ENCODE measurements around the gene RAPGEF4.

The RAPGEF4 gene

DNA sequence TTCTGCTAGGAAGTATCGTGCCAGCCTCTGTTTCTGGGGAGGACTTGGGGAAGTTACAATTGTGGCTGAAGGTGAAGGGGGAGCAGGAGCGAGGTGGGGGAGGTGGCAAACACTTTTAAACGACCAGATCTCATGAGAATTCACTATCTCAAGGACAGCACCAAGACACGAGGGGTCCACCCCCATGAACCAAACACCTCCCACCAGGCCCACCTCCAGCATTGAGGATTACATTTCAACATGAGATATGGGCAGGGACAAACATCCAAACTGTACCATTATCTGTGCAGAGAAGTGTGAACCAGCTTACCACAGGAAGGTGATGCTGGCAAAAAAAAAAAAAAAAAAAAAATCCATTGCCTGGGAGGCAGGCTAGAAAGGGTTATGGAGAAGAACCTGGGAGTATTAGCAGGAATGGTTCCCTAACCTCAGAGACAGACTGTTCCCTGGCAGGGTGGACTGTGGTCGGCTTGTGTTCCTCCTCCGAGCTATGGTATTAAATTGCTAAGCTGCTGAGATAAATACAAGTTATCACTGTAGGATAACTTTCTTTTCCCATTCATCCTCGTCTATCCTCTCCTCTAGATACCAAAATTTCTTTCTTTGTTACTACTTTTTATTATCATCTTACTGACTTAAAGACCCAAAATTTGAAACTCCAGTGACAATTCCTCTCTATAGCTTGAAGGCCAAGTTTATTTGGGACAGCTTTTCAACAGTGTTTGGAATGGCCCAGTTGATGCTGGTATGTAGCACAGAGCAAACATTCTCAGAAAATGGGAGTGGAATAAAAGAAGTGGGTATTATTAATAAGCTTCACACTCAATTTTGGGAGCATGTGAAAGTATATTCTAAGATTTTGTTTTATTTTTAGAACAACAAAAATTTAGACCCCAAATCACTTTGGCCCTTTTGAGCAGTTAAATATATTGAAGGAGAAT, 266.3 kb downstream of the RAPGEF4 start:
- Mint-ChIP-seq H3K4me1 (ENCODE audit: low read depth) (no peaks in the 10 kb centered on the region), H3K27me3 (ENCODE audit: low read depth) (peaks cover 10% of the 10 kb centered on the region), H3K36me3 (ENCODE audit: low read depth) (no peaks in the 10 kb centered on the region), H3K27ac (no peak overlapping the region), H3K9me3 (no peaks in the 10 kb centered on the region), H3K4me3 (no peak overlapping the region)

DNA sequence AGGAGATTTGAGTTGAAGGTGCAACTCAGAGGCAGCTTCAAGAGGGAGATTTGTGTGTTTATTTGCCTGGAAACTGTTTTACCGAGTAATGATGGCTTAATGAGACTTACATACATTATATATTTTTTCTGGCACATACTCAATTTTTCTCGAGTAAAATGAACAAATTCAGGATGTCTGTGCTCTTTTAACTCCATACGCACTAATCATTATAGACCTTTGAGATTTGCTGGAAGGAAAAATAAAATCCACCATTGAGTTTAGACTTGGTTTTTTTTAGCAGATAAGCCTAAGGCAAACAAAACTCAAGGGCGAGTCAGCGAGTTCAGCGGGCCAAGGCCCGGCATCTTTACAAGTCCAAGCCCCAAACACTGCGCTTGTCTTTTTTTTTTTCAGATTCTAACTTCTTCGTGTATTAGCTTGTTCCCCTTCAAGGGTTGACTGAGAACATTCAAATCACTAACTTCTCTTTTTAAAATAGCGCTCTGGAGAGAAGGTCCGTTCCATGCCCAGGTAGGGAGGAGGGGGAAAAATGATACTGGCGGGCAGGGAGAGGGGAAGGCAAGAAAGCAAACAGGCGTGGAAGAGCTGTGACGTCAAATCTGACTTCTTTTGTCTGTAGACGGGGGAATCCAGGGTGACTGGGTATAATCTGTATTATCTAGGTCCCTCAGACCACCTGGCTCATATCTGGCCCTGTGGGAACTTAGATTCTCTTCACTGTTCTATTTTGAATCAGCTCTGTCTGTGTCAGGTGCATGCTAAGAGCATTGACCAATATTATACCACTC, 267.3 kb downstream of the RAPGEF4 start:
- no peak overlapping the region for H3K27ac Mint-ChIP-seq
- H3K4me1 Mint-ChIP-seq (ENCODE audit: low read depth): no peaks in the 10 kb centered on the region
- H3K36me3 Mint-ChIP-seq (ENCODE audit: low read depth): no peaks in the 10 kb centered on the region
- H3K27me3 Mint-ChIP-seq (ENCODE audit: low read depth): peaks cover 4% of the 10 kb centered on the region
- H3K9me3 Mint-ChIP-seq: no peaks in the 10 kb centered on the region
- H3K4me3 Mint-ChIP-seq: no peak overlapping the region

DNA sequence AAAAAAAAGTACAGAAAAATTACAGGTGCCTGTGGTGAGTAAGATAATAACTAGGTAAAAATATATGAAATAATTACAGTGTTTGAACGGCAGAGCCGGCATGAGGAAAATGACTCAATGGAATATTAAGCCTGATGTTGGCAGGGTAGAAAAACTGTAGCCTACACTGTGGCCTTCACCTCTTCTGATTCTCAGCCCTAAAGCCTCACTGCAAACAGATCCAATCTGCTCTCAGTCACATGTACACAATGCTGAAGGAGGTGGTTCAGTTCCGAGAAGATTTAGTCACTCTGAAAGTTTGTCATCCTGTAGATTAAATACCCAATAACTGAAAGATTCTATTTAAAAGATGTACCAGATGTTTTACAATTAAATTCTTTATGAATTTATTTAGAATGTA, 273.1 kb downstream of the RAPGEF4 start:
- Mint-ChIP-seq H3K4me3 (no peak overlapping the region), H3K27me3 (ENCODE audit: low read depth) (peaks cover 16% of the 10 kb centered on the region), H3K27ac (no peak overlapping the region), H3K9me3 (no peaks in the 10 kb centered on the region), H3K4me1 (ENCODE audit: low read depth) (peaks cover 1% of the 10 kb centered on the region), H3K36me3 (ENCODE audit: low read depth) (no peaks in the 10 kb centered on the region)

DNA sequence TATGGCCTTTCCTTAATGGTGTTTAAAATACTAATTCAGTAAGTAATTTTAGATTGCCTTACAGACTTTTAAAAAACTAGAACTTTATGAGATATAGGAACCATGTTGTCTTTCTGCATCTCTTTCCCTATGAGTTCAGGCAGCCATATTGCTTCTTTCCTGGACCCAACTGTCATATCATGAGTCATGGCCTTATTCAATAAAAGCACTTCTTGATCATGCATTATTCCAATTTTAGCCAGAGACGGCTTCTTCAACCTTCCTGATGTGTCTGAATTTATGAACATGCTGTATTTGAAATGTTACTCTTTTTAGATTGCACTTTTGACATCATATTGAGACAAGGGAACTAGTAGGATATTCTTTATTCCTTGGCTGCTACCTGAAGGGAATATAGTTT, 274.6 kb downstream of the RAPGEF4 start:
- Mint-ChIP-seq H3K27ac (no peak overlapping the region), H3K9me3 (no peaks in the 10 kb centered on the region), H3K27me3 (ENCODE audit: low read depth) (peaks cover 16% of the 10 kb centered on the region), H3K36me3 (ENCODE audit: low read depth) (no peaks in the 10 kb centered on the region), H3K4me3 (no peak overlapping the region), H3K4me1 (ENCODE audit: low read depth) (peaks cover 1% of the 10 kb centered on the region)

DNA sequence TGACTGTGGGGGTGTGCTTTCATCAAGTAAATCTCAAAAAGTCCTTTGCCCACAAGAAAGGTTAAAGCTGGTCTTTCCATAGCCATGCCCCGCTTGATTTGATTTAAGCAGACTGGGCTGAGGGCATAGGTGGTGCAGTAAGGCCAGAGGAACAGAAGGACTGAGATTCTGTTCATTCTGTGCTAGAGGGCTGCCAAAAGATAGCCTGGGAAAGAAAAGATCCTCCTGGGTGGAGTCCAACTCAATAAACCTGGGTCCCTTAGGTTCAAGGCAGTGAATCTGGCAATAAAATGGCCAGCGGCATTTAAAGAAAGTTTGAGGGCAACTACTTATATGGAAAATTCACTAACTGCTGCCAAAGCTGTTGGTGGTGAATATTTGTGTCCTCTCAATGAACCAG, 280.8 kb downstream of the RAPGEF4 start:
- Mint-ChIP-seq H3K27ac (no peak overlapping the region), H3K4me1 (ENCODE audit: low read depth) (no peaks in the 10 kb centered on the region), H3K9me3 (no peaks in the 10 kb centered on the region), H3K36me3 (ENCODE audit: low read depth) (no peaks in the 10 kb centered on the region), H3K27me3 (ENCODE audit: low read depth) (peaks cover 12% of the 10 kb centered on the region), H3K4me3 (no peak overlapping the region)

DNA sequence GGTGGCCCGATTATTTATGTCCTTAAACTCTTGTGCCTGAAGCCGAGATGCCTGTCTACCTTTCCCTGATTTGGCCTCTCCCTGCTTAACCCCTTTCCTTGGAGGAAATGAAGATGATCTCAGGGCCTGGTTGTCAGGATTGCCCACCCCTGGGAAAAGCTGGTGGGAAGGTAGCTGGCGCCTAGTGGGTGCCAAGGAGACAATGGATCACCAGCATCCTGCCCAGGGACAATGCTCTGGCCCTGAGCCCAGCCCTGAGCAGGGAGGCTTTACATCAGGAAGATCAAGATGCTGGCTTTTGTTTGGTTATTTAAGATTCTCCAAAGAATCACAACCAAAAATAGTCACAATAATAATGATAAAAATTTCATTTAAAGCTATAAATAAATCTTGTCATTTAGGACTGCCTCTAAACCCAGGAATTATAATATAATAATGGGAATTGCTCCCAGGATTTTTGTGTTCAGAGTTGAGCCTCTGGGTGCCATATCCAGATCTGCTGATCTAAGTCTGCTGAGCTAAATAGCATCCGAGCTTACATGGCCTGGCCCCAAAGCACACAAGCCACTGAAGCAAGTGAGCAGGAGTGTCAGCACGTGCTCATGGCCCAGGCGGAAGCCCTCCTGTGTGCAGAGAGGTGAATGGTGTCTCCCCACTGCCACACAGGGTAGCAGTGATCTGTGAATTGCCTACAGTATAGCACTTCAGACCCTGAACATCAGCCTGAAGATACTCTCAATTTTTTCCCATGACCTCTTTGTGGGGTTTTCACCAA, 282.2 kb downstream of the RAPGEF4 start:
- no peaks in the 10 kb centered on the region for H3K9me3 Mint-ChIP-seq
- H3K36me3 Mint-ChIP-seq (ENCODE audit: low read depth): no peaks in the 10 kb centered on the region
- H3K4me3 Mint-ChIP-seq: no peak overlapping the region
- H3K27ac Mint-ChIP-seq: no peak overlapping the region
- H3K27me3 Mint-ChIP-seq (ENCODE audit: low read depth): peaks cover 7% of the 10 kb centered on the region
- H3K4me1 Mint-ChIP-seq (ENCODE audit: low read depth): no peaks in the 10 kb centered on the region

DNA sequence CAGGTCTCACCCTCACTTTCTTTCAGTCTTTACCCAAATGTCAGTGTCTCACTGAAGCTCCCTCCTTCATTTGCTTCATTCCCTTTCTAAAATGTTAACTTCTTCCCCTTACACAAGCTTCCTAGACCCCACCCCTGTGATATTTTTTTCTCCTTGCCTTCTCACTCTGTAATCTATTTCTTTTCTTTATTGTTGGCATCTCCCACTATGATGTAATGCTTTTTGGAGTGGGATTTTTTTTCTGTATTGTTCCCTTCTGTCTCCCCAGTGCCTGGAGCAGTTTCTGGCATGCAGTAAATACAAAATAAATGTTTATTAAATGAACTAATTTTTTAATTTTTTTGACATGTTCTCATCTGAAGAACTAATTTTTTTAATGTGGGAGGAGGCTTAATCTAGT, 284.1 kb downstream of the RAPGEF4 start:
- H3K27me3 Mint-ChIP-seq (ENCODE audit: low read depth): no peaks in the 10 kb centered on the region
- H3K4me1 Mint-ChIP-seq (ENCODE audit: low read depth): no peaks in the 10 kb centered on the region
- no peaks in the 10 kb centered on the region for H3K9me3 Mint-ChIP-seq
- H3K36me3 Mint-ChIP-seq (ENCODE audit: low read depth): no peaks in the 10 kb centered on the region
- H3K4me3 Mint-ChIP-seq: no peak overlapping the region
- no peak overlapping the region for H3K27ac Mint-ChIP-seq

DNA sequence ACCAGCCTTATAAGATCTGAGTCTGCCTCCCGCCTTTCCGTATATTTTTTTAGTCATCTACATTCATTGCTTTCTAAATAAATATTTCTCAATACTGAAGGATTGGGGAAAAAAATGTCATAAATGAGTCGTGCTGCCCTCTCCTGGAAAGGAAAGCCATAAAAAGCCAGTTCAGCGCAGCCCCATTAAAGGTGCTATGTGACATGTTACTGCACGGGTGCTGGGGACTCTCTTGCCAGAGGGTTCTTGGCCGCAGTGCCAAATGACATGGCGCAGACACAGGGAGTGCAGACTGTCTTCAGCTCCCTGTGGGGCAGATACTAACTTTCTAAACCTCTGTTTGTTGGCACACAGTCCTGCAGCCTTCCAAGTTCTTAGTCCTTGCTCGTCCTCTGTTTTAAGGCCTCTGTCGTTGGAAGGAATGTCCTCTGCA, 286.3 kb downstream of the RAPGEF4 start:
- H3K4me3 Mint-ChIP-seq: no peak overlapping the region
- no peaks in the 10 kb centered on the region for H3K36me3 Mint-ChIP-seq (ENCODE audit: low read depth)
- H3K9me3 Mint-ChIP-seq: no peaks in the 10 kb centered on the region
- H3K27ac Mint-ChIP-seq: no peak overlapping the region
- H3K27me3 Mint-ChIP-seq (ENCODE audit: low read depth): peaks cover 3% of the 10 kb centered on the region
- no peaks in the 10 kb centered on the region for H3K4me1 Mint-ChIP-seq (ENCODE audit: low read depth)

DNA sequence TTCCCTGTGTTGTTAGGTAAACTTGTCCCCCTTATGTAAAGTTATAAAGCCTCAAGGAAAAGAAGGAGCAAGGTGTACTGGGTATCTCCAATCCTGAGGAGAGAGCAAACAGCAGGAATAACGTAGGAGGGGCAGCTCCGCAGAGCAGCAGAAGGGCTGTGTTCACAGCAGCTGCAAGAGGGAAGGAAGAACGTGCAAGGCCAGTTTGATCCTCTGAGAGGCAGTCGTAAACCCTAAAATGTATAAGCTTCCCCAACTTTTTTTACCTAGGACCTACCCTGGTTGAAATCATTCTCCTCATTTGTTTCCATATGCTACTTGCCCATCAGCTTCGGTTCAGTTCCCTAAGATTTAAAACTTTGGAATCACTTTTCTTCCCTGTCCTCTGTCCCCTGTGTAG, 288.1 kb downstream of the RAPGEF4 start:
- no peak overlapping the region for H3K4me3 Mint-ChIP-seq
- H3K27me3 Mint-ChIP-seq (ENCODE audit: low read depth): peaks cover 7% of the 10 kb centered on the region

DNA sequence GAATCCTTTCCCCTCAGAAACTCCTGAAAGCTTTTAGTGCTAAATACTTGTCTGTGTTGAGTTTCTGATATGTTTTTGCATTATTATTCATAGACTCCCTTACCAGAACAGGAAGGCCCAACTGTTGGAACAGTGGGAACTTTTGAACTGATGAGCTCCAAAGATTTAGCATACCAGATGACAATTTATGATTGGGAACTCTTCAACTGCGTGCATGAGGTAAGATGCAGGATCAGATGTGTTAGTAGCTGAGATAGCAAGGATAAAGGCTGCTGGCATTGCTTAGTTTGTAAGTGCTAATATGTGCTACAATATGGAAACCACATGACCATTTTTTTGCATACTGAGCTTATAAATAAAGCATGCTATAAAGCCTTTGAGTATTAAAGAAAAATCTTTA, 290.8 kb downstream of the RAPGEF4 start:
- no peak overlapping the region for H3K27ac Mint-ChIP-seq
- no peaks in the 10 kb centered on the region for H3K36me3 Mint-ChIP-seq (ENCODE audit: low read depth)
- H3K4me1 Mint-ChIP-seq (ENCODE audit: low read depth): peaks cover 3% of the 10 kb centered on the region
- no peaks in the 10 kb centered on the region for H3K9me3 Mint-ChIP-seq
- H3K27me3 Mint-ChIP-seq (ENCODE audit: low read depth): peaks cover 21% of the 10 kb centered on the region
- no peak overlapping the region for H3K4me3 Mint-ChIP-seq

More for the DNA sequence above, 288.1 kb downstream of the RAPGEF4 start:
- Mint-ChIP-seq H3K9me3 (no peaks in the 10 kb centered on the region), H3K36me3 (ENCODE audit: low read depth) (no peaks in the 10 kb centered on the region), H3K4me1 (ENCODE audit: low read depth) (peaks cover 3% of the 10 kb centered on the region), H3K27ac (no peak overlapping the region)

DNA sequence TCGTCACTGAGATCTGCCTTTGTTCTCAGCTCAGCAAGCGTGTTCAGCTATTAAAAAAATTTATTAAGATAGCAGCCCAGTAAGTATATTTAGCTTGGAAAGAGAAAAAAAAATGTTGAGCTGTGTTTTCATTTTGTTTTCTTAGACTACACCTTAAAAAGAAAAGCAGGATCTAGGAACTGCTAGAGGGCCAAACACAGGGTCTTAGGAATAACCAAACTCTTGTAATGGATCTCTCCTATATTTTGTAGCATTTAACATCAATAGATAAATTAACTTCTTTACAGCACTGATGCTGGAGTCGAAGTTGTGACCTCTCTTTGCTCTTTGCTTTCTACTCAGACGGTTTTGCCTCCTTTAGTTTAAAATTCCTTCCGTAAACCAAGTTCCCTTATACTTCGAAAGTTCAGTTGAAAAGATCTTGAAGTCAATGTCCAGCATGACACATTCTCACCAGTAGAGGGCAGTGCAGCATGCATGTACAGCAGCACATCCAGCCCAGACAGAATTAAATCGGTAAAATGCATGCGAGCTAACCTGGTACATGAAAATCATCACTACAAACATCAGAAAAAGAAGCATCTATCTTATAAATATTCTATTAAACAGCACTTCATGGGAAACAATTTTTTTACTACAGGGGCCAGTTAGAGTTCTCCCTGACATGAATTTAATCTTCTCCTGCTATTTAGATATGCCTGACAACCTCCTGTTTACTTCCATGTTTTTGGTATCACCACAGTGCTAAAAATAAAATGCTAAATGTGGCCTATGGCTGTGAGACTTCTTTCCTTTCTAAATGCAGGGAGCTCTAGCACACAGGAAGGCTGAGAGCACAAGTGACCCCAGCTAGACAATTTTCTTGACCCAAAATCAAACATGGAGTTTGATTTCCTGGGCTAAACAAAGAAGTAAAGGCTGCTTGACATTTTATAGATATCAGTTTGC, 291.8 kb downstream of the RAPGEF4 start:
- Mint-ChIP-seq H3K4me1 (ENCODE audit: low read depth) (peaks cover 3% of the 10 kb centered on the region), H3K4me3 (no peak overlapping the region), H3K27me3 (ENCODE audit: low read depth) (peaks cover 23% of the 10 kb centered on the region), H3K27ac (no peak overlapping the region), H3K36me3 (ENCODE audit: low read depth) (no peaks in the 10 kb centered on the region), H3K9me3 (no peaks in the 10 kb centered on the region)

DNA sequence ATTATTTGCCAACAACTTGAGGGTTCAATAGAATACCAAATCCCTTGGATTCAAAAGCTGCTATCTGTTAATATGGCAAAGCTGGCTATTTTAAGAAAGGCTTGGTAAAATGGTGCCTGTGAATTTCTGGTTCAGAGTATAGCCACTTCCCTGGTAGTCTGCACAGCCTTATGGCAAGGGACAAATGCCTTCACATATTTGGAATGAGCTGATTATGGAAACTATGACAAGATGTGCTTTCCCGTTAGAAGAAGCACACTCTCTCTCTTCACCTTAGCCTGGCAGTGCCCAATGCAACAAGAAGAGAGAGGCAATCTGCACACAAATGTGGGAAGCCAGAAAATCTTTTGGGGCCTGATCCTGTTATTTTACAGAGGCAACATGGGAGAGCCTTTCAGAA, 292.5 kb downstream of the RAPGEF4 start:
- Mint-ChIP-seq H3K9me3 (no peaks in the 10 kb centered on the region), H3K27me3 (ENCODE audit: low read depth) (peaks cover 30% of the 10 kb centered on the region), H3K4me3 (no peak overlapping the region), H3K36me3 (ENCODE audit: low read depth) (no peaks in the 10 kb centered on the region), H3K27ac (no peak overlapping the region), H3K4me1 (ENCODE audit: low read depth) (peaks cover 3% of the 10 kb centered on the region)

DNA sequence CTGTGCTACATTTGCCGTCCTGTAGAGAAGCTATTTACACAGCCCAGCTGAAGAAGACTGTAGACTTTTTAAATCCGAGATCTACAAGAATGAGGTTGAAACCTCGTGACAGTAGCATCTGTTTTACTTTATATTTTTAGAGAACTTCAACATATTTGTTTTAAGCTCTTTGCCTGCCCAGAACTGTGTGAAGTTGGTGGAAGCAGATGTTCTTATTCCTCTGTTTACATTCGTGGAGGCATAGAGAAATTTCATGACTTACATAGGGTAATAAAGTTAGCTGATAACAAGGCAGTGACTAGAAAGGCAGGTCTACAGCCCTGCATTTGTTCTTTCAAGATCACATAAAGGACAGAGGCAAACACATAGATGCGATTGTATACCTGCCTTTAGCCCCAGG, 293.0 kb downstream of the RAPGEF4 start:
- Mint-ChIP-seq H3K27me3 (ENCODE audit: low read depth) (peaks cover 31% of the 10 kb centered on the region), H3K9me3 (no peaks in the 10 kb centered on the region), H3K36me3 (ENCODE audit: low read depth) (no peaks in the 10 kb centered on the region), H3K27ac (no peak overlapping the region), H3K4me3 (no peak overlapping the region), H3K4me1 (ENCODE audit: low read depth) (peaks cover 3% of the 10 kb centered on the region)

Measured in T-helper 1 cell treated with Interleukin-12 subunit alpha and Interleukin-12 subunit beta and Interleukin-4 antibody, amounts not matched to agents 30 μg/mL and 1 μg/mL, for 36 hours (primary cell).